Type B pancreatic cell (in vitro differentiated cells): ENCODE results near the gene CDKL4. TPM values are rescaled to one million over a fixed set of nuclear protein-coding genes. Genes with fewer than 3 reads are reported as not detected.
A peak's percentile ranks its signal among the peaks of the same experiment; 100 is the strongest.

Experiments used
- DNase-seq: peaks from one replicate; pipeline ENCODE4 v3.0.0; 2021; ENCODE audit warnings: mixed read lengths; ENCODE audit not compliant: unreplicated experiment; ENCODE audit errors: extremely low spot score
- H3K27ac Mint-ChIP-seq: 2 replicates; pipeline ENCODE4 v1.8.0; 2021; ENCODE audit warnings: mild to moderate bottlenecking, mixed read lengths
- H3K27me3 Mint-ChIP-seq: 2 replicates; pipeline ENCODE4 v1.8.0; 2021; ENCODE audit warnings: mixed read lengths
- H3K36me3 Mint-ChIP-seq: 2 replicates; pipeline ENCODE4 v1.8.0; 2021; ENCODE audit warnings: mixed read lengths
- H3K4me1 Mint-ChIP-seq: one replicate; pipeline ENCODE4 v1.8.0; 2021; ENCODE audit warnings: mixed read lengths; ENCODE audit not compliant: unreplicated experiment
- H3K4me3 Mint-ChIP-seq: 2 replicates; pipeline ENCODE4 v1.8.0; 2021; ENCODE audit warnings: mild to moderate bottlenecking, mixed read lengths
- H3K9me3 Mint-ChIP-seq: 2 replicates; pipeline ENCODE4 v1.8.0; 2021; ENCODE audit warnings: mixed read lengths
- total RNA-seq: library from RNA; stranded (reverse); gene quantifications from 2 replicates; pipeline ENCODE4 v1.2.1, GENCODE V29; 2021; ENCODE audit warnings: low replicate concordance
- TF ChIP-seq, protein P1 (sequence below): fragments of 200-600 bp; sonication (generic); conservative IDR thresholded peaks from 2 replicates; pipeline ENCODE4 v1.5.0; 2021; ENCODE audit warnings: antibody characterized with exemption, mild to moderate bottlenecking

CDKL4 gene
- total RNA-seq, 1 donor from 2014 or later, result 1.8 TPM

DNA sequence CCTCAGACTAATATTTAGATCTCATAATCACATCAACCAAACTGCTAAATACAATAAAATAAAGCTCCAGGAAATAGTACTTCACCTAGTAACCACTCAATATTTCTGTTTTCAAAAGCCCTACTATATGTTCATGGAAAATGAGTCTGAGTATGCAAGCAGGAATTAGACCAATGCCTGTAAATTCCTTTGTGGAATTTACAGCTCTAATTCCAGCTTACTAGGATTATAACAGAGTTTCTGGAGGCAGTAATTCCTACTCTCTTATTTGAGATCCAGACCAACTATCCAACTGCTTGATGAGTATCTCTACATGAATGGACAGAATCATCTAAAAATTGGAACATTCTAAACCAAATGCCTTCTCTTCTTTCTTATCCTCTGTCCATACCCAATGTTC is 11.6 kb downstream of the CDKL4 start:
- no peak overlapping the region for H3K27ac Mint-ChIP-seq
- peaks cover 17% of the 10 kb centered on the region for H3K4me1 Mint-ChIP-seq
- TF ChIP-seq, protein P1, sequence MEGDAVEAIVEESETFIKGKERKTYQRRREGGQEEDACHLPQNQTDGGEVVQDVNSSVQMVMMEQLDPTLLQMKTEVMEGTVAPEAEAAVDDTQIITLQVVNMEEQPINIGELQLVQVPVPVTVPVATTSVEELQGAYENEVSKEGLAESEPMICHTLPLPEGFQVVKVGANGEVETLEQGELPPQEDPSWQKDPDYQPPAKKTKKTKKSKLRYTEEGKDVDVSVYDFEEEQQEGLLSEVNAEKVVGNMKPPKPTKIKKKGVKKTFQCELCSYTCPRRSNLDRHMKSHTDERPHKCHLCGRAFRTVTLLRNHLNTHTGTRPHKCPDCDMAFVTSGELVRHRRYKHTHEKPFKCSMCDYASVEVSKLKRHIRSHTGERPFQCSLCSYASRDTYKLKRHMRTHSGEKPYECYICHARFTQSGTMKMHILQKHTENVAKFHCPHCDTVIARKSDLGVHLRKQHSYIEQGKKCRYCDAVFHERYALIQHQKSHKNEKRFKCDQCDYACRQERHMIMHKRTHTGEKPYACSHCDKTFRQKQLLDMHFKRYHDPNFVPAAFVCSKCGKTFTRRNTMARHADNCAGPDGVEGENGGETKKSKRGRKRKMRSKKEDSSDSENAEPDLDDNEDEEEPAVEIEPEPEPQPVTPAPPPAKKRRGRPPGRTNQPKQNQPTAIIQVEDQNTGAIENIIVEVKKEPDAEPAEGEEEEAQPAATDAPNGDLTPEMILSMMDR, result no peak
- no peaks in the 10 kb centered on the region for H3K27me3 Mint-ChIP-seq
- no peaks in the 10 kb centered on the region for H3K36me3 Mint-ChIP-seq
- no peak overlapping the region for H3K4me3 Mint-ChIP-seq
- H3K9me3 Mint-ChIP-seq, result no peaks in the 10 kb centered on the region
- DNase-seq, result no peak

- Mint-ChIP-seq H3K4me3 (peak overlapping the region; percentile 63), H3K36me3 (no peaks in the 10 kb centered on the region), H3K4me1 (peaks cover 17% of the 10 kb centered on the region), H3K9me3 (no peaks in the 10 kb centered on the region), H3K27ac (no peak overlapping the region), H3K27me3 (no peaks in the 10 kb centered on the region)
- no peak for DNase-seq
- TF ChIP-seq, protein P1, result peak; percentile 43
Observed at GRCh38 chr2:39228413-39229209, 15.2 kb downstream of the CDKL4 start.

- peak overlapping the region; percentile 63 for H3K4me3 Mint-ChIP-seq
- TF ChIP-seq, protein P1, result peak; percentile 98
- H3K27me3 Mint-ChIP-seq, result no peaks in the 10 kb centered on the region
- H3K4me1 Mint-ChIP-seq, result peaks cover 17% of the 10 kb centered on the region
- peak overlapping the region; percentile 18 for H3K27ac Mint-ChIP-seq
- no peaks in the 10 kb centered on the region for H3K36me3 Mint-ChIP-seq
- no peaks in the 10 kb centered on the region for H3K9me3 Mint-ChIP-seq
- peak; percentile 79 for DNase-seq
Observed at GRCh38 chr2:39227628-39228412, 15.9 kb downstream of the CDKL4 start.

- Mint-ChIP-seq H3K4me3 (no peak overlapping the region), H3K27me3 (no peaks in the 10 kb centered on the region), H3K36me3 (no peaks in the 10 kb centered on the region), H3K9me3 (no peaks in the 10 kb centered on the region), H3K27ac (no peak overlapping the region), H3K4me1 (peaks cover 17% of the 10 kb centered on the region)
- DNase-seq, result no peak
- TF ChIP-seq, protein P1, result no peak
Observed at GRCh38 chr2:39225567-39225966, 18.2 kb downstream of the CDKL4 start.

GRCh38 chr2:39223909-39224308 is 19.9 kb downstream of the CDKL4 start:
- Mint-ChIP-seq H3K36me3 (no peaks in the 10 kb centered on the region), H3K4me3 (no peak overlapping the region), H3K4me1 (peaks cover 16% of the 10 kb centered on the region), H3K9me3 (no peaks in the 10 kb centered on the region), H3K27ac (no peak overlapping the region), H3K27me3 (no peaks in the 10 kb centered on the region)
- TF ChIP-seq, protein P1, result no peak
- no peak for DNase-seq
